GM12874 (cell line): ENCODE results near the gene HSBP1L1.
A peak's percentile ranks its signal among the peaks of the same experiment; 100 is the strongest.

Source experiments
- CTCF ChIP-seq: IDR thresholded peaks from 2 replicates; pipeline ENCODE4 v1.5.1; 2011; ENCODE audit warnings: low read depth, mild to moderate bottlenecking, control low read depth, low read length, moderate library complexity; ENCODE audit not compliant: insufficient read depth

Gene HSBP1L1

DNA sequence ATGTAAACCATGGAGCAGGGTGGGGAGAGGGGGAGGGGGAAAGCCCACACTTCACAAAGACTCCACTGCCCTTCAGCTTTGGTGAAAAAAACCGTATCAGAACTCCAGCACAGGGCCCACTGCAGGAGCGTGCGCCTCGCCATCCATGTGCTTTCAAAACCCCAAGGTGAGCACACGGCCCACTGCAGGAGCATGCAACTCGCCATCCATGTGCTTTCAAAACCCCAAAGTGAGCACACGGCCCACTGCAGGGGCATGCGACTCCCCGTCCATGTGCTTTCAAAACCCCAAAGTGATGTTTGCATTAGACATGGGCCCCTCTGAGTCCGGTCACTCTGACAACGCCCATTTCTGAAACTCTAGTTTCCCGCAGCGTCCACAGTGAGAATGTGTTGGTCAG is 16.1 kb downstream of the HSBP1L1 start:
- no peak for TF ChIP-seq CTCF

DNA sequence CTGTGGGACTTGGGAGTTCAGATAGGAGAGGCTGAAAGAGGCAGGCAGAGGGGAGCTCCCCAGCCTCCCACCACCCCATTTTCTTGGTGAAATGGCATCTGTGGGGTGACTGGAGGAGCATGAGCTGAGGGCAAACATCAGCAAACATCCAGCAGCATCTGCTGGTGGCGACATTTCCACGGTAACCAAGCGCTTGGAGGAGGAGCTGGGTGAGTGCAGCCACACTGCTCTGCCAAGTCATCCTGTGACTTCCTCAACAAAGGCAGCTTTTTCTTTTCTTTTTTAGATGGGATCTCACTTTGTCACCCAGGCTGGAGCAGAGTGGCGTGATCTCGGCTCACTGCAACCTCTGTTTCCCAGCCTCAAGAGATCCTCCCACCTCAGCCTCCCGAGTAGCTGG is 18.3 kb downstream of the HSBP1L1 start:
- TF ChIP-seq CTCF = no peak

- TF ChIP-seq CTCF = no peak
Observed at GRCh38 chr18:79983253-79983652, 18.8 kb downstream of the HSBP1L1 start.

DNA sequence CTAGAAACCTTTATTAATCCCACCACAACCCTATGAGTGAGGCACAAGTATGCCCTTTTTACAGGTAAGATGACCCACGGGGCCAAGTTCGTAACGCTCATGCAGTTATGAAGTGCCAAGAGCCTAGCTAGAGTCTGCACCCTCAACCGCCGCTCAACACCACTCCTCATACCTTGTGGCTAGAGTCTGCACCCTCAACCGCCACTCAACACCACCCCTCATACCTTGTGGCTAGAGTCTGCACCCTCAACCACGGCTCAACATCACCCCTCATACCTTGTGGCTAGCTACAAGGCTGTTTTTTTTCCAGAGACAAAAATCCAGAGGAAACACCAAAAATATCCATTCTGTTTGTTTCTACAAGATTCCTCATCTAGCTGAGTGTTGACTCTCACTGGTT is 19.4 kb downstream of the HSBP1L1 start:
- TF ChIP-seq CTCF = no peak

DNA sequence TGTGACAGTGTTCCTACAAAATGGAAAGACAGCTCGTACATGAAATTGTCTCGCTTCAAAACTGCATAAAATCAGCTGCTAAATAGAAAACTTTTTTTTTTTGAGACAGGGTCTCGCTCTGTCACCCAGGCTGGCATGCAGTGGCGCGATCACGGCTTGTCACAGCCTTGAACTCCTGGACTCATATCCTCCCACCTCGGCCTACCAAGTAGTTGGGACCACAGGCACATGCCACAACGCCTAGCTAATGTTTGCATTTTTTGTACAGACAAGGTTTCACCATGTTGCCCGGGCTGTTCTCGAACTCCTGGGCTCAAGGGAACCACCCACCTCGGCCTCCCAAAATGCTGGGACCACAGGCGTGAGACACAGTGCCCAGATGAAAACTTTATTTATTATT is 20.7 kb downstream of the HSBP1L1 start:
- TF ChIP-seq CTCF = no peak

DNA sequence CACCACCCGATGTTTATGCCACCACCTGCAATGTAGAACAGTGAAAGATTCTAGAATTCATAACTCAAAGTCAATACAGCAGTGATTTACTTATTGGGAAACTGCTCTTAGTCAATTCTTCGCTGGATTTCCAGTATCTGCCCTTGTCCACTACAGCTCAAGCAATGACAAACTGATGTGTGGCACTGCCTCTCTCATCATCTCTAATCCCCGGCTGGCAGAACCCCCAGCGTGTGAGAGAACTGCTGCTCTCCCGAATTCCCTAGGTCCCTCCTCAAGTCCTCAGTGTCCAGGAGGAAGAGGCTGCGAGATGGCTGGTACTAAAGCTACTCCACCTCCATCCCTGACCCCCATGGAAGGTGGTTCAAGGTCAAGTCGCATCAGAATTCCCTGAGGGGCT is 22.3 kb downstream of the HSBP1L1 start:
- TF ChIP-seq CTCF = no peak

GRCh38 chr18:79987566-79987965 is 23.1 kb downstream of the HSBP1L1 start:
- TF ChIP-seq CTCF = no peak

GRCh38 chr18:79988071-79988450 is 23.6 kb downstream of the HSBP1L1 start:
- TF ChIP-seq CTCF = peak; percentile 47
